ENCODE measurements around the gene MED6. TPM values are rescaled to one million over a fixed set of nuclear protein-coding genes. Genes with fewer than 3 reads are reported as not detected.

Gene MED6
- total and polyA plus RNA-seq, 2 of the 13 experiments (the other 11 are each of a cell fraction or from before 2014, with no cell fraction given), result 44.8 to 47.8 TPM

DNA sequence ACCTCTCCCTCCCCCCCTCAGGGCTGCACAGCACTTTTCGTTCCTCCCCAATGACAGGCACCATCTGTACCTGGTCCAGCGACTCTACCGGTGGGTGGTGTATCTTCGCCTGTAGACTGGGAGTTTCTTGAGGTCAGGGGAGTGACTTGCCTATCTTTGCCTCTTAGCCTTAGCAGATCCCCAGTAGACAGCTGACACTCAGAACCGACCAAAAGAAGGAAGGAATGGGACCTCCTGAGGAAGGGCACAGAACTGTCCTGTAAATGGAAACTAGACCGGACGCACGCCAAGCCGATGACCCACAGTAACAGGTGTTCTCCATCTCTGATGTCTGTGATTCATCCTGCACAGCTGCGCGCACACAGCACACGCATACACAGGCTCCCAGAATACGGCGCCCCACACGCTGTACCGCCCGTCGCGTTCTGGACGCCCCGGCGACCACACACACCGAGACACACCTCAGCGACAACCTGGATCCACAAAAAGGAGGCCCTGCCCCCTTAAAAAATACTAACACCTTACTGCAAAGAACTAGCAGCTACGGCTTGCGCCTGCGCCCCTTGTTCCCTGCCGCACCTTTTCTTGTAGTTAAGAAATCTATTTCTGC, 40.6 kb upstream of the MED6 start (continued):
- TF ChIP-seq, protein P1, sequence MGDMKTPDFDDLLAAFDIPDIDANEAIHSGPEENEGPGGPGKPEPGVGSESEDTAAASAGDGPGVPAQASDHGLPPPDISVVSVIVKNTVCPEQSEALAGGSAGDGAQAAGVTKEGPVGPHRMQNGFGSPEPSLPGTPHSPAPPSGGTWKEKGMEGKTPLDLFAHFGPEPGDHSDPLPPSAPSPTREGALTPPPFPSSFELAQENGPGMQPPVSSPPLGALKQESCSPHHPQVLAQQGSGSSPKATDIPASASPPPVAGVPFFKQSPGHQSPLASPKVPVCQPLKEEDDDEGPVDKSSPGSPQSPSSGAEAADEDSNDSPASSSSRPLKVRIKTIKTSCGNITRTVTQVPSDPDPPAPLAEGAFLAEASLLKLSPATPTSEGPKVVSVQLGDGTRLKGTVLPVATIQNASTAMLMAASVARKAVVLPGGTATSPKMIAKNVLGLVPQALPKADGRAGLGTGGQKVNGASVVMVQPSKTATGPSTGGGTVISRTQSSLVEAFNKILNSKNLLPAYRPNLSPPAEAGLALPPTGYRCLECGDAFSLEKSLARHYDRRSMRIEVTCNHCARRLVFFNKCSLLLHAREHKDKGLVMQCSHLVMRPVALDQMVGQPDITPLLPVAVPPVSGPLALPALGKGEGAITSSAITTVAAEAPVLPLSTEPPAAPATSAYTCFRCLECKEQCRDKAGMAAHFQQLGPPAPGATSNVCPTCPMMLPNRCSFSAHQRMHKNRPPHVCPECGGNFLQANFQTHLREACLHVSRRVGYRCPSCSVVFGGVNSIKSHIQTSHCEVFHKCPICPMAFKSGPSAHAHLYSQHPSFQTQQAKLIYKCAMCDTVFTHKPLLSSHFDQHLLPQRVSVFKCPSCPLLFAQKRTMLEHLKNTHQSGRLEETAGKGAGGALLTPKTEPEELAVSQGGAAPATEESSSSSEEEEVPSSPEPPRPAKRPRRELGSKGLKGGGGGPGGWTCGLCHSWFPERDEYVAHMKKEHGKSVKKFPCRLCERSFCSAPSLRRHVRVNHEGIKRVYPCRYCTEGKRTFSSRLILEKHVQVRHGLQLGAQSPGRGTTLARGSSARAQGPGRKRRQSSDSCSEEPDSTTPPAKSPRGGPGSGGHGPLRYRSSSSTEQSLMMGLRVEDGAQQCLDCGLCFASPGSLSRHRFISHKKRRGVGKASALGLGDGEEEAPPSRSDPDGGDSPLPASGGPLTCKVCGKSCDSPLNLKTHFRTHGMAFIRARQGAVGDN (CRISPR knock-in tag; IDR thresholded peaks at IDR 0.05), result peak; percentile 36
- no peak for TF ChIP-seq CC2D1A (CRISPR knock-in tag; IDR thresholded peaks at IDR 0.05)
- TF ChIP-seq SP140L (CRISPR knock-in tag; IDR thresholded peaks at IDR 0.05; ENCODE audit: borderline replicate concordance), result no peak
- TF ChIP-seq, protein P2, sequence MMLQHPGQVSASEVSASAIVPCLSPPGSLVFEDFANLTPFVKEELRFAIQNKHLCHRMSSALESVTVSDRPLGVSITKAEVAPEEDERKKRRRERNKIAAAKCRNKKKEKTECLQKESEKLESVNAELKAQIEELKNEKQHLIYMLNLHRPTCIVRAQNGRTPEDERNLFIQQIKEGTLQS (CRISPR knock-in tag; IDR thresholded peaks at IDR 0.05), result no peak

DNA sequence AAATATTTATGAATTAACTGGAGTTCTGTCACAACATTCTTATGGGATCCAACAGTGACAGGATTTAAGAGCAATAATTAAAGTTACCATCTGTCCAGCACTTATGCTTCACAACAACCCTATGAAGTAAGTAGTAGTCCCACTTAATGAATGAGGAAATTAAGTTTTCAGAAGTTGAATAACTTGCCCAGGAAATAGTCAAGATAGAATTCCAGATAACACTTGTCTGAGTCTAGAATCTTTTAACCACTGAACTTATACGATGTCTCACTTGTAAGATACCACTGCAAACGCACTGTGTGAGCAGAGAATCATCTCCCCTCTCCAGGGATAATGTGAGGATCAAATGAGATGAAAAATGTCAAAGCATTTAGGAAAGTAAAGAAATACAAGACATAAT, 38.0 kb upstream of the MED6 start:
- H3K9ac ChIP-seq (ENCODE audit: insufficient read depth, low read depth, low read length), result no peak overlapping the region
- H3K4me1 ChIP-seq (ENCODE audit: insufficient read depth, low read length), result peaks cover 12% of the 10 kb centered on the region; the same call in 1 of the 2 replicates
- no peak overlapping the region for H2AFZ ChIP-seq (ENCODE audit: low read length)
- ChIA-PET CTCF (ENCODE audit: low intra/inter-chr PET ratio, low total read pairs) (no interaction called here), POLR2A (no interaction called here)
- H3K27ac ChIP-seq (ENCODE audit: extremely low read length, insufficient read depth, low read length), result no peak overlapping the region
- no peaks in the 10 kb centered on the region; the same call in 1 of the 2 replicates for H3K9me3 ChIP-seq (ENCODE audit: low read length)
- no peak for DNase-seq (ENCODE audit: low spot score)
- H3K79me2 ChIP-seq (ENCODE audit: insufficient read depth, low read length), result no peaks in the 10 kb centered on the region
- WGBS (ENCODE audit: low lambda C conversion rate), result 2% methylated on average over 2 of the region's 2 CpGs
- no peak for ATAC-seq
- intact Hi-C loops (cut with micrococcal nuclease; ENCODE audit: unreplicated experiment), result no loop called here
- no peak overlapping the region for H3K4me3 ChIP-seq (replicated peaks in 1 of 3; ENCODE audit: insufficient read depth in 1 of 3, low read depth in 2 of 3, low read length in 3 of 3)
- in situ Hi-C loops (cut with HindIII; ENCODE audit: extremely low pct_ligation_motif_present, low pct_unique_long_range_greater_than_20kb), result no loop called here
- no peaks in the 10 kb centered on the region for H4K20me1 ChIP-seq (ENCODE audit: insufficient read depth, low read length)
- peaks cover 8 to 42% of the 10 kb centered on the region in 2 experiments for H3K27me3 ChIP-seq (ENCODE audit: control insufficient read depth in 1 of 2, insufficient read depth in 2 of 2, low read length in 2 of 2)
- TF ChIP-seq CBX2 (IDR thresholded peaks at IDR 0.05; ENCODE audit: low read depth, low read length) (0 out of 2 replicates have a peak, but pooled peaks have one; percentile 41), CBX2 (CRISPR knock-in tag; IDR thresholded peaks at IDR 0.05; ENCODE audit: low read depth) (no peak)
- TF ChIP-seq, protein P3, sequence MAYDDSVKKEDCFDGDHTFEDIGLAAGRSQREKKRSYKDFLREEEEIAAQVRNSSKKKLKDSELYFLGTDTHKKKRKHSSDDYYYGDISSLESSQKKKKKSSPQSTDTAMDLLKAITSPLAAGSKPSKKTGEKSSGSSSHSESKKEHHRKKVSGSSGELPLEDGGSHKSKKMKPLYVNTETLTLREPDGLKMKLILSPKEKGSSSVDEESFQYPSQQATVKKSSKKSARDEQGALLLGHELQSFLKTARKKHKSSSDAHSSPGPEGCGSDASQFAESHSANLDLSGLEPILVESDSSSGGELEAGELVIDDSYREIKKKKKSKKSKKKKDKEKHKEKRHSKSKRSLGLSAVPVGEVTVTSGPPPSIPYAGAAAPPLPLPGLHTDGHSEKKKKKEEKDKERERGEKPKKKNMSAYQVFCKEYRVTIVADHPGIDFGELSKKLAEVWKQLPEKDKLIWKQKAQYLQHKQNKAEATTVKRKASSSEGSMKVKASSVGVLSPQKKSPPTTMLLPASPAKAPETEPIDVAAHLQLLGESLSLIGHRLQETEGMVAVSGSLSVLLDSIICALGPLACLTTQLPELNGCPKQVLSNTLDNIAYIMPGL (CRISPR knock-in tag; IDR thresholded peaks at IDR 0.05; ENCODE audit: borderline replicate concordance in 1 of 2, low read depth in 1 of 2), result no peak
- H3K4me2 ChIP-seq (ENCODE audit: low read depth, low read length), result no peak overlapping the region
- FAIRE-seq, result no peak
- H3K36me3 ChIP-seq (replicated peaks in 1 of 2; ENCODE audit: control insufficient read depth in 1 of 2, insufficient read depth in 2 of 2, low read length in 2 of 2), result no peaks in the 10 kb centered on the region
- BruUV-seq (replicated peaks), result no TSS peak

All from HepG2 (cell line).